ENCODE results near the gene IKZF2. TPM values are rescaled to one million over a fixed set of nuclear protein-coding genes. Genes with fewer than 3 reads are reported as not detected.

IKZF2 gene
- total RNA-seq, 1 experiment from 2014 or later = 14.2 TPM

DNA sequence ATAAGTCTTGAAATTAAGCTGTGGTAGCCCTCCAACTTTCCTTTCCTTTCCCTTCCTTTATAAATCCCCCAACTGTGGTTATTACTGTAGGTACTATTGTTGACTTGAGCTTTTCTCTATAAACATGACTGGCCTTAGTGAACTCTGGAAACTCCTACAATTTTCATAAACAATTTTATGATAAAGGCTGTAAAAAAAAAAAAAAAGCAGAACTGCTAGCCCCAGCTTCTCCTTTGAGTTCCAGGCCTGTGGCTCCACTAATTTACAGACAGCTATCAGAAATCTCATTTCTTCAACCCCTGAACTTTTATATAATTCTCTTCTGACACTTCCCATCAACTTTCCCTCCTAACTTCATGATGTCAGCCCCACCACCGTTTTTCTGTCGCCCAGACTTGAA lies 174.3 kb downstream of the IKZF2 start:
- TF ChIP-seq, protein P1, sequence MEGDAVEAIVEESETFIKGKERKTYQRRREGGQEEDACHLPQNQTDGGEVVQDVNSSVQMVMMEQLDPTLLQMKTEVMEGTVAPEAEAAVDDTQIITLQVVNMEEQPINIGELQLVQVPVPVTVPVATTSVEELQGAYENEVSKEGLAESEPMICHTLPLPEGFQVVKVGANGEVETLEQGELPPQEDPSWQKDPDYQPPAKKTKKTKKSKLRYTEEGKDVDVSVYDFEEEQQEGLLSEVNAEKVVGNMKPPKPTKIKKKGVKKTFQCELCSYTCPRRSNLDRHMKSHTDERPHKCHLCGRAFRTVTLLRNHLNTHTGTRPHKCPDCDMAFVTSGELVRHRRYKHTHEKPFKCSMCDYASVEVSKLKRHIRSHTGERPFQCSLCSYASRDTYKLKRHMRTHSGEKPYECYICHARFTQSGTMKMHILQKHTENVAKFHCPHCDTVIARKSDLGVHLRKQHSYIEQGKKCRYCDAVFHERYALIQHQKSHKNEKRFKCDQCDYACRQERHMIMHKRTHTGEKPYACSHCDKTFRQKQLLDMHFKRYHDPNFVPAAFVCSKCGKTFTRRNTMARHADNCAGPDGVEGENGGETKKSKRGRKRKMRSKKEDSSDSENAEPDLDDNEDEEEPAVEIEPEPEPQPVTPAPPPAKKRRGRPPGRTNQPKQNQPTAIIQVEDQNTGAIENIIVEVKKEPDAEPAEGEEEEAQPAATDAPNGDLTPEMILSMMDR (IDR thresholded peaks at IDR 0.05; ENCODE audit: insufficient read depth in 1 of 2, low read depth in 1 of 2, low read length in 1 of 2, severe bottlenecking in 1 of 2, unreplicated experiment in 1 of 2) = no peak
- no peak overlapping the region for H3K4me3 ChIP-seq (ENCODE audit: low read depth, low read length)
- POLR2A ChIA-PET = no interaction called here

DNA sequence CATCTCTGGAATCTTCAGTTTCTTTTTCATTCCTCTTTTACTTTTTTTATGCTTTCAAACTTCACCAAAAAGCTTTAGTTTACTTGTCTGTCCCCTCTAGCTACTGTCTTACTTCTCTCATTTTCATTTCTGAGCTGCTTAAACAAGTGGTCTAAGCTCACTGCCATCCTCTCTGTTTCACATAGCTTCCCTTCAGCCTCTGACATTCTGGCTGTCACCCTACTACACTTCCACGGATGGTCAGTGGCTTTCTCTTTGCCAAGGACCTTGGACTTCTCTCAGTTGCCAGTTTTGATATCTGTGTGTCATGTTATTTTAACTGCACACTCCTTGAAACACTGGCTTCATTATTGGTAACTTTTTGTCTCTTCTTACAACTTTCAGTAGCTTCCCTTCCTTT lies 176.1 kb downstream of the IKZF2 start:
- ChIA-PET POLR2A (no interaction called here), CTCF (no interaction called here)
- Mint-ChIP-seq H3K4me1 (ENCODE audit: low read depth, unreplicated experiment) (peaks cover 19% of the 10 kb centered on the region), H3K36me3 (ENCODE audit: insufficient read depth, unreplicated experiment) (no peaks in the 10 kb centered on the region), H3K4me3 (ENCODE audit: unreplicated experiment) (no peak overlapping the region), H3K9me3 (ENCODE audit: unreplicated experiment) (no peaks in the 10 kb centered on the region), H3K27ac (ENCODE audit: unreplicated experiment) (no peak overlapping the region), H3K27me3 (ENCODE audit: insufficient read depth, unreplicated experiment) (no peaks in the 10 kb centered on the region)
- H3K27me3 ChIP-seq (replicated peaks; ENCODE audit: control insufficient read depth, insufficient read depth, low read length) = no peaks in the 10 kb centered on the region
- no peaks in the 10 kb centered on the region for H3K36me3 ChIP-seq (ENCODE audit: control insufficient read depth, insufficient read depth, low read length)
- no peak for DNase-seq
- H3K4me3 ChIP-seq (ENCODE audit: low read depth, low read length) = no peak overlapping the region
- no peaks in the 10 kb centered on the region for H3K9me3 ChIP-seq
- BruUV-seq (replicated peaks) = no TSS peak
- H3K4me1 ChIP-seq = peaks cover 19% of the 10 kb centered on the region
- TF ChIP-seq, protein P1 (IDR thresholded peaks at IDR 0.05; ENCODE audit: insufficient read depth in 1 of 2, low read depth in 1 of 2, low read length in 1 of 2, severe bottlenecking in 1 of 2, unreplicated experiment in 1 of 2) = no peak
- intact Hi-C loops (cut with micrococcal nuclease; ENCODE audit: unreplicated experiment) = loop anchor here (5.0 kb wide), 2 partner anchors 113 to 177 kb away; partner anchors contain the start of gene IKZF2

More for the DNA sequence above, 174.3 kb downstream of the IKZF2 start:
- no TSS peak for BruUV-seq (replicated peaks)
- no peak for DNase-seq
- Mint-ChIP-seq H3K36me3 (ENCODE audit: insufficient read depth, unreplicated experiment) (no peaks in the 10 kb centered on the region), H3K27ac (ENCODE audit: unreplicated experiment) (no peak overlapping the region), H3K9me3 (ENCODE audit: unreplicated experiment) (no peaks in the 10 kb centered on the region), H3K27me3 (ENCODE audit: insufficient read depth, unreplicated experiment) (no peaks in the 10 kb centered on the region), H3K4me3 (ENCODE audit: unreplicated experiment) (no peak overlapping the region), H3K4me1 (ENCODE audit: low read depth, unreplicated experiment) (peaks cover 19% of the 10 kb centered on the region)
- Histone ChIP-seq H3K9me3 (no peaks in the 10 kb centered on the region), H3K36me3 (ENCODE audit: control insufficient read depth, insufficient read depth, low read length) (no peaks in the 10 kb centered on the region), H3K4me1 (peaks cover 20% of the 10 kb centered on the region), H3K27me3 (replicated peaks; ENCODE audit: control insufficient read depth, insufficient read depth, low read length) (no peaks in the 10 kb centered on the region)
- intact Hi-C loops (cut with micrococcal nuclease; ENCODE audit: unreplicated experiment) = loop anchor here (5.0 kb wide), 2 partner anchors 115 to 175 kb away; partner anchors contain the start of gene IKZF2
- CTCF ChIA-PET = no interaction called here

DNA sequence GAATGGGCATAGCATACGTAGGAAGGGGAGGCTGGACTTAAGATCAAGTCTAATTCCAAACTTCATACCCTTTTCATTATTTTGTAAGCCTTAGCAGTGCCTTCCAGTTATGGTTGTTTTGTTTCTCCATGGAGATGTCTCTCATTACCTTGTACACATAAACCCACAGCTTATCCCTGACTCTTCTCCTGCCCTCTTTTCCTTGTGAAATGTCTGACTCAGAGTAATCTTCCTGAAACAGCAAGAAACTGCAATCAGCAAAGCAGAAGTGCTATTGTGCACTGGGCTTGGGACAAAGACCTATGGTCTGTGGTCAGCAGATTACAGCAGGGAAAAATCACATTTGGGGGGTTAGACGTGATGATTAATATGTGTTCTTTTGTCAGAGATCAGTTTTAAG lies 176.7 kb downstream of the IKZF2 start:
- BruUV-seq (replicated peaks) = no TSS peak
- Histone ChIP-seq H3K4me3 (ENCODE audit: low read depth, low read length) (no peak overlapping the region), H3K9me3 (no peaks in the 10 kb centered on the region), H3K27me3 (replicated peaks; ENCODE audit: control insufficient read depth, insufficient read depth, low read length) (no peaks in the 10 kb centered on the region), H3K4me1 (peaks cover 12% of the 10 kb centered on the region), H3K36me3 (ENCODE audit: control insufficient read depth, insufficient read depth, low read length) (no peaks in the 10 kb centered on the region)
- TF ChIP-seq, protein P1 (IDR thresholded peaks at IDR 0.05; ENCODE audit: insufficient read depth in 1 of 2, low read depth in 1 of 2, low read length in 1 of 2, severe bottlenecking in 1 of 2, unreplicated experiment in 1 of 2) = no peak
- ChIA-PET CTCF (no interaction called here), POLR2A (no interaction called here)
- Mint-ChIP-seq H3K27ac (ENCODE audit: unreplicated experiment) (no peak overlapping the region), H3K36me3 (ENCODE audit: insufficient read depth, unreplicated experiment) (no peaks in the 10 kb centered on the region), H3K27me3 (ENCODE audit: insufficient read depth, unreplicated experiment) (no peaks in the 10 kb centered on the region), H3K4me3 (ENCODE audit: unreplicated experiment) (no peak overlapping the region), H3K4me1 (ENCODE audit: low read depth, unreplicated experiment) (peaks cover 16% of the 10 kb centered on the region), H3K9me3 (ENCODE audit: unreplicated experiment) (no peaks in the 10 kb centered on the region)
- intact Hi-C loops (cut with micrococcal nuclease; ENCODE audit: unreplicated experiment) = loop anchor here (5.0 kb wide), 2 partner anchors 112 to 178 kb away; partner anchors contain the start of gene IKZF2
- DNase-seq = no peak

Measured in Caco-2 (cell line).